HepG2 (cell line): ENCODE results near the gene ATP2C2.

Experiments
- ELK4 ChIP-seq: sonication (generic); formaldehyde crosslinking; IDR thresholded peaks from 2 replicates; pipeline ENCODE4 v1.9.0; 2021; ENCODE audit warnings: missing genetic modification reagents, borderline replicate concordance
- RBFOX2 ChIP-seq: fragments of 200-400 bp; formaldehyde crosslinking; IDR thresholded peaks from 2 replicates; pipeline ENCODE4 v1.6.1; 2017; ENCODE audit warnings: low read depth, mild to moderate bottlenecking, low read length

- TF ChIP-seq RBFOX2: no peak
- TF ChIP-seq ELK4 (CRISPR knock-in tag): no peak
These were observed 113.9 kb downstream of the ATP2C2 start for GRCh38 chr16:84482001-84482891.
